ENCODE results near the gene EMC9. TPM values are rescaled to one million over a fixed set of nuclear protein-coding genes. Genes with fewer than 3 reads are reported as not detected.

Gene EMC9
- total RNA-seq, 1 experiment from 2014 or later, result 42.0 TPM

DNA sequence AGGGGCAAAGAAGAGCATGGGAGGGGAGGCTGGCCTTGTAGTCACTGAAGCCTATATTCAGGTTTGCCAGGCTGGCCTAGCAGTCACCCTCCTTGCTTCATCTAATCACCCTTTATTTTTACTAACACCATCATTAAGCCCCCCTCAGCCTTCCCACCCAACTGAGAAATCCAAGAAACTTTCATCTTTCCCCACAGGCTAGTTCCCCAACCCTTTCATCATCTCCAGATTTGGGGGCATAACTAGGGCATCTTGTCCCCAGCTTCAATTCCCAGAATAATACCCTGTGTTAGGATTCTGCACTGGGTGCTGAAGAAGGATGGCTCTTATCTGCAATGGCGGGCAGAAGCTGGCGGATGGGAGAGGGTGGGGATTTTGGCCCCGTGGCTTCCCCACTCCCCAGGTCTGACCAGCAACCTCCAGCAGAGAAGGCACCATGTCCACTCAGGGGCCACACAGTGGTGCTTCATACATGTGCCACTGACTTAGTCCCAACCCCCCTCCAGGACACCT, 40.4 kb downstream of the EMC9 start:
- Histone ChIP-seq H3K4me2 (ENCODE audit: low read length) (no peak overlapping the region), H3K36me3 (ENCODE audit: control insufficient read depth in 1 of 2, insufficient read depth in 2 of 2, low read length in 2 of 2) (no peaks in the 10 kb centered on the region), H3K27ac (ENCODE audit: low read depth, low read length) (no peak overlapping the region), H3K4me1 (ENCODE audit: control insufficient read depth in 1 of 2, insufficient read depth in 2 of 2, low read length in 2 of 2) (no peaks in the 10 kb centered on the region), H3K27me3 (ENCODE audit: insufficient read depth, low read length) (no peaks in the 10 kb centered on the region), H2AFZ (ENCODE audit: low read depth, low read length, poor library complexity, severe bottlenecking) (no peak overlapping the region), H3K9me3 (ENCODE audit: control insufficient read depth in 1 of 2, insufficient read depth in 1 of 2, low read depth in 1 of 2, low read length in 2 of 2) (peaks cover 0 to 5% of the 10 kb centered on the region in 2 experiments; a peak in 1 of 4 replicates), H4K20me1 (ENCODE audit: insufficient read depth) (no peaks in the 10 kb centered on the region), H3K79me2 (ENCODE audit: insufficient read depth, low read length) (no peaks in the 10 kb centered on the region), H3K9ac (ENCODE audit: low read length) (no peak overlapping the region), H3K9me2 (ENCODE audit: insufficient read depth) (no peaks in the 10 kb centered on the region), H3K4me3 (replicated peaks in 1 of 2; ENCODE audit: low read depth in 1 of 2, low read length in 2 of 2) (no peak overlapping the region)
- ChIA-PET CTCF (no interaction called here), RAD21 (ENCODE audit: low non-redundant PET in 1 of 2, low total read pairs in 2 of 2, uncharacterized antibody in 2 of 2, unreplicated experiment in 2 of 2) (no interaction called here), POLR2A (interaction anchor here (0.6 to 1.3 kb wide), 2 partner anchors 9 to 26 kb away, joined by 3 read pairs; no protein-coding TSS in a partner anchor)
- intact Hi-C loops (cut with micrococcal nuclease), result no loop called here
- TF ChIP-seq ELF1 (IDR thresholded peaks at IDR 0.05; ENCODE audit: borderline replicate concordance, low read depth), result no peak
- TF ChIP-seq POLR2AphosphoS5 (IDR thresholded peaks at IDR 0.05; ENCODE audit: low read depth, low read length), result no peak
- TF ChIP-seq, protein P1, sequence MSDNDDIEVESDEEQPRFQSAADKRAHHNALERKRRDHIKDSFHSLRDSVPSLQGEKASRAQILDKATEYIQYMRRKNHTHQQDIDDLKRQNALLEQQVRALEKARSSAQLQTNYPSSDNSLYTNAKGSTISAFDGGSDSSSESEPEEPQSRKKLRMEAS (IDR thresholded peaks at IDR 0.05), result no peak
- no peak for TF ChIP-seq ZFX (IDR thresholded peaks at IDR 0.05)
- no peak for TF ChIP-seq POLR2A (IDR thresholded peaks at IDR 0.05; ENCODE audit: borderline replicate concordance, extremely low read depth, insufficient read depth, insufficient read length)
- no peak for TF ChIP-seq CBX3 (IDR thresholded peaks at IDR 0.05; ENCODE audit: low read depth)
- TF ChIP-seq EZH2phosphoT487 (IDR thresholded peaks at IDR 0.05; ENCODE audit: borderline replicate concordance), result no peak
- no peak for TF ChIP-seq SIN3A (IDR thresholded peaks at IDR 0.05; ENCODE audit: low read depth)
- TF ChIP-seq YY1 (IDR thresholded peaks at IDR 0.05; ENCODE audit: extremely low read depth, insufficient replicate concordance, low read depth, low read length), result no peak
- no peak for TF ChIP-seq TCF7L2 (IDR thresholded peaks at IDR 0.05; ENCODE audit: borderline replicate concordance, extremely low read depth, insufficient read depth, insufficient read length)
- TF ChIP-seq JUND (IDR thresholded peaks at IDR 0.05), result no peak
- no peak for TF ChIP-seq FOSL1 (IDR thresholded peaks at IDR 0.05; ENCODE audit: low read depth)
- TF ChIP-seq, protein P2, sequence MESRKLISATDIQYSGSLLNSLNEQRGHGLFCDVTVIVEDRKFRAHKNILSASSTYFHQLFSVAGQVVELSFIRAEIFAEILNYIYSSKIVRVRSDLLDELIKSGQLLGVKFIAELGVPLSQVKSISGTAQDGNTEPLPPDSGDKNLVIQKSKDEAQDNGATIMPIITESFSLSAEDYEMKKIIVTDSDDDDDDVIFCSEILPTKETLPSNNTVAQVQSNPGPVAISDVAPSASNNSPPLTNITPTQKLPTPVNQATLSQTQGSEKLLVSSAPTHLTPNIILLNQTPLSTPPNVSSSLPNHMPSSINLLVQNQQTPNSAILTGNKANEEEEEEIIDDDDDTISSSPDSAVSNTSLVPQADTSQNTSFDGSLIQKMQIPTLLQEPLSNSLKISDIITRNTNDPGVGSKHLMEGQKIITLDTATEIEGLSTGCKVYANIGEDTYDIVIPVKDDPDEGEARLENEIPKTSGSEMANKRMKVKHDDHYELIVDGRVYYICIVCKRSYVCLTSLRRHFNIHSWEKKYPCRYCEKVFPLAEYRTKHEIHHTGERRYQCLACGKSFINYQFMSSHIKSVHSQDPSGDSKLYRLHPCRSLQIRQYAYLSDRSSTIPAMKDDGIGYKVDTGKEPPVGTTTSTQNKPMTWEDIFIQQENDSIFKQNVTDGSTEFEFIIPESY (IDR thresholded peaks at IDR 0.05; ENCODE audit: extremely low read depth, insufficient replicate concordance, low read length), result no peak
- no peak for TF ChIP-seq SP1 (IDR thresholded peaks at IDR 0.05; ENCODE audit: low read depth)
- TF ChIP-seq RAD21 (IDR thresholded peaks at IDR 0.05; ENCODE audit: low read depth), result no peak
- TF ChIP-seq ZNF274 (IDR thresholded peaks at IDR 0.05; ENCODE audit: low read depth, low read length), result no peak
- no peak for TF ChIP-seq SRF (IDR thresholded peaks at IDR 0.05; ENCODE audit: low read depth)
- TF ChIP-seq, protein P3, sequence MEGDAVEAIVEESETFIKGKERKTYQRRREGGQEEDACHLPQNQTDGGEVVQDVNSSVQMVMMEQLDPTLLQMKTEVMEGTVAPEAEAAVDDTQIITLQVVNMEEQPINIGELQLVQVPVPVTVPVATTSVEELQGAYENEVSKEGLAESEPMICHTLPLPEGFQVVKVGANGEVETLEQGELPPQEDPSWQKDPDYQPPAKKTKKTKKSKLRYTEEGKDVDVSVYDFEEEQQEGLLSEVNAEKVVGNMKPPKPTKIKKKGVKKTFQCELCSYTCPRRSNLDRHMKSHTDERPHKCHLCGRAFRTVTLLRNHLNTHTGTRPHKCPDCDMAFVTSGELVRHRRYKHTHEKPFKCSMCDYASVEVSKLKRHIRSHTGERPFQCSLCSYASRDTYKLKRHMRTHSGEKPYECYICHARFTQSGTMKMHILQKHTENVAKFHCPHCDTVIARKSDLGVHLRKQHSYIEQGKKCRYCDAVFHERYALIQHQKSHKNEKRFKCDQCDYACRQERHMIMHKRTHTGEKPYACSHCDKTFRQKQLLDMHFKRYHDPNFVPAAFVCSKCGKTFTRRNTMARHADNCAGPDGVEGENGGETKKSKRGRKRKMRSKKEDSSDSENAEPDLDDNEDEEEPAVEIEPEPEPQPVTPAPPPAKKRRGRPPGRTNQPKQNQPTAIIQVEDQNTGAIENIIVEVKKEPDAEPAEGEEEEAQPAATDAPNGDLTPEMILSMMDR (IDR thresholded peaks at IDR 0.05 in 2 of 3, conservative IDR thresholded peaks at IDR 0.05 in 1 of 3; ENCODE audit: borderline replicate concordance in 1 of 3, insufficient read depth in 1 of 3, low read depth in 2 of 3, low read length in 2 of 3), result no peak
- TF ChIP-seq, protein P4, sequence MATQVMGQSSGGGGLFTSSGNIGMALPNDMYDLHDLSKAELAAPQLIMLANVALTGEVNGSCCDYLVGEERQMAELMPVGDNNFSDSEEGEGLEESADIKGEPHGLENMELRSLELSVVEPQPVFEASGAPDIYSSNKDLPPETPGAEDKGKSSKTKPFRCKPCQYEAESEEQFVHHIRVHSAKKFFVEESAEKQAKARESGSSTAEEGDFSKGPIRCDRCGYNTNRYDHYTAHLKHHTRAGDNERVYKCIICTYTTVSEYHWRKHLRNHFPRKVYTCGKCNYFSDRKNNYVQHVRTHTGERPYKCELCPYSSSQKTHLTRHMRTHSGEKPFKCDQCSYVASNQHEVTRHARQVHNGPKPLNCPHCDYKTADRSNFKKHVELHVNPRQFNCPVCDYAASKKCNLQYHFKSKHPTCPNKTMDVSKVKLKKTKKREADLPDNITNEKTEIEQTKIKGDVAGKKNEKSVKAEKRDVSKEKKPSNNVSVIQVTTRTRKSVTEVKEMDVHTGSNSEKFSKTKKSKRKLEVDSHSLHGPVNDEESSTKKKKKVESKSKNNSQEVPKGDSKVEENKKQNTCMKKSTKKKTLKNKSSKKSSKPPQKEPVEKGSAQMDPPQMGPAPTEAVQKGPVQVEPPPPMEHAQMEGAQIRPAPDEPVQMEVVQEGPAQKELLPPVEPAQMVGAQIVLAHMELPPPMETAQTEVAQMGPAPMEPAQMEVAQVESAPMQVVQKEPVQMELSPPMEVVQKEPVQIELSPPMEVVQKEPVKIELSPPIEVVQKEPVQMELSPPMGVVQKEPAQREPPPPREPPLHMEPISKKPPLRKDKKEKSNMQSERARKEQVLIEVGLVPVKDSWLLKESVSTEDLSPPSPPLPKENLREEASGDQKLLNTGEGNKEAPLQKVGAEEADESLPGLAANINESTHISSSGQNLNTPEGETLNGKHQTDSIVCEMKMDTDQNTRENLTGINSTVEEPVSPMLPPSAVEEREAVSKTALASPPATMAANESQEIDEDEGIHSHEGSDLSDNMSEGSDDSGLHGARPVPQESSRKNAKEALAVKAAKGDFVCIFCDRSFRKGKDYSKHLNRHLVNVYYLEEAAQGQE (IDR thresholded peaks at IDR 0.05; ENCODE audit: low read depth), result no peak
- no peak for TF ChIP-seq EGR1 (IDR thresholded peaks at IDR 0.05; ENCODE audit: low read depth)
- no peak for DNase-seq (ENCODE audit: low read depth, low spot score)
- no TSS peak for BruUV-seq (replicated peaks)
- ATAC-seq, result no peak
